Activated CD8-positive, alpha-beta T cell treated with anti-CD3 and anti-CD28 coated beads, Interleukin-2, amount 10 ng/mL, durations not matched to agents 7 days and 5 days (primary cell): Measurements from ENCODE around the gene CDK5RAP3. TPM values are rescaled to one million over a fixed set of nuclear protein-coding genes. Genes with fewer than 3 reads are reported as not detected.
"Not testable (repeated sequence)": the region's sequence is repeated elsewhere in the genome, so short reads cannot be mapped to it uniquely, and the experiment has no call there.

Source experiments
- ATAC-seq: fragments of 150-1000 bp; cut with Tn5 transposase; one replicate; pipeline ENCODE4 v1.10.0; 2021; ENCODE audit warnings: moderate library complexity
- CTCF ChIA-PET: fragments of 350-600 bp; sonication (Branson Sonifier 250); formaldehyde crosslinking; loops from one replicate; lab custom pipeline; 2021; ENCODE audit warnings: antibody characterized with exemption; lab: Charles Lee
- POLR2A ChIA-PET: fragments of 350-600 bp; sonication (Branson Sonifier 250); formaldehyde crosslinking; loops from one replicate; lab custom pipeline; 2021; ENCODE audit warnings: antibody characterized with exemption; lab: Charles Lee
- DNase-seq: peaks from one replicate; pipeline ENCODE4 v3.0.0-alpha.2; 2020
- H3K27ac Mint-ChIP-seq: one replicate; pipeline ENCODE4 v1.8.0; 2021; ENCODE audit warnings: mild to moderate bottlenecking, mixed read lengths
- H3K27me3 Mint-ChIP-seq: one replicate; pipeline ENCODE4 v1.8.0; 2021; ENCODE audit warnings: low read depth, mixed read lengths
- H3K36me3 Mint-ChIP-seq: one replicate; pipeline ENCODE4 v1.8.0; 2021; ENCODE audit warnings: low read depth, mixed read lengths
- H3K4me1 Mint-ChIP-seq: one replicate; pipeline ENCODE4 v1.8.0; 2021; ENCODE audit warnings: low read depth, mixed read lengths
- H3K4me3 Mint-ChIP-seq: one replicate; pipeline ENCODE4 v1.8.0; 2021; ENCODE audit warnings: mild to moderate bottlenecking, mixed read lengths
- H3K9me3 Mint-ChIP-seq: one replicate; pipeline ENCODE4 v1.8.0; 2022; ENCODE audit warnings: mixed read lengths; ENCODE audit not compliant: insufficient read depth
- total RNA-seq, 2 experiments: library from RNA; stranded (reverse); gene quantifications; one replicate each; pipeline ENCODE4 v1.2.3, GENCODE V29; 2021

CDK5RAP3 gene
- total RNA-seq, 2 experiments from 2014 or later: 186 to 196 TPM

DNA sequence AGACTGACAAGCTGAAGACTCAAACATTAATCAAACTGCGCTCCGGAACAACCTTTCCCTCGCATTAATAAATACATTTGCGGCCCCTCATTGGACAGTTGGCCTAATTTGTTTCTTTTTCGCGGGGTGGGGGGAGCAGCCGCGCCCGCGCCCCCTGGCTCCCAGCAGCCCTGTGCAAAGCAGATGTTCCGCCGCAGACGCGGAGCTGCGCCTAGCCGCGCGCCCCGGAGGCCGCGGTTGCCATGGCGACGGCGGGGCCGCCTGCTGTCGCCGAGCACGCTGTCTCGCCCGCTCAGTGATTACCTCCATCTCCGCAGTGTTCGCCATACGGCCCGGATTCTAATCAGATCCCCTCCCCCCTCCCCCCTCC is 41.2 kb downstream of the CDK5RAP3 start:
- ChIA-PET POLR2A (interaction anchor here (0.6 to 1.0 kb wide), 2 partner anchors 116 to 549 kb away, joined by 3 to 6 read pairs; partner anchors contain the start of gene SP2), CTCF (interaction anchor here (0.9 to 3.4 kb wide), 17 partner anchors 8 to 115 kb away, joined by 3 to 30 read pairs (median 5); partner anchors contain the start of genes CDK5RAP3 and SNX11)
- H3K27me3 Mint-ChIP-seq: peaks cover 40% of the 10 kb centered on the region
- ATAC-seq (peak; percentile 88), DNase-seq (peak; percentile 79)
- no peak overlapping the region for H3K27ac Mint-ChIP-seq
- H3K36me3 Mint-ChIP-seq: no peaks in the 10 kb centered on the region
- peaks cover 25% of the 10 kb centered on the region for H3K4me1 Mint-ChIP-seq
- H3K4me3 Mint-ChIP-seq: peak overlapping the region; percentile 63
- H3K9me3 Mint-ChIP-seq: no peaks in the 10 kb centered on the region

- Mint-ChIP-seq H3K4me1 (peaks cover 30% of the 10 kb centered on the region), H3K27ac (no peak overlapping the region), H3K36me3 (no peaks in the 10 kb centered on the region), H3K4me3 (peak overlapping the region; percentile 63), H3K9me3 (no peaks in the 10 kb centered on the region), H3K27me3 (peaks cover 36% of the 10 kb centered on the region)
- ATAC-seq: no peak
- no peak for DNase-seq
- ChIA-PET POLR2A (interaction anchor here (0.6 to 1.0 kb wide), 2 partner anchors 117 to 548 kb away, joined by 3 to 6 read pairs; partner anchors contain the start of gene SP2), CTCF (interaction anchor here (0.9 to 3.4 kb wide), 12 partner anchors 8 to 116 kb away, joined by 3 to 30 read pairs (median 5); partner anchors contain the start of gene CDK5RAP3)
Observed at GRCh38 chr17:48012654-48013053, 41.7 kb downstream of the CDK5RAP3 start.

DNA sequence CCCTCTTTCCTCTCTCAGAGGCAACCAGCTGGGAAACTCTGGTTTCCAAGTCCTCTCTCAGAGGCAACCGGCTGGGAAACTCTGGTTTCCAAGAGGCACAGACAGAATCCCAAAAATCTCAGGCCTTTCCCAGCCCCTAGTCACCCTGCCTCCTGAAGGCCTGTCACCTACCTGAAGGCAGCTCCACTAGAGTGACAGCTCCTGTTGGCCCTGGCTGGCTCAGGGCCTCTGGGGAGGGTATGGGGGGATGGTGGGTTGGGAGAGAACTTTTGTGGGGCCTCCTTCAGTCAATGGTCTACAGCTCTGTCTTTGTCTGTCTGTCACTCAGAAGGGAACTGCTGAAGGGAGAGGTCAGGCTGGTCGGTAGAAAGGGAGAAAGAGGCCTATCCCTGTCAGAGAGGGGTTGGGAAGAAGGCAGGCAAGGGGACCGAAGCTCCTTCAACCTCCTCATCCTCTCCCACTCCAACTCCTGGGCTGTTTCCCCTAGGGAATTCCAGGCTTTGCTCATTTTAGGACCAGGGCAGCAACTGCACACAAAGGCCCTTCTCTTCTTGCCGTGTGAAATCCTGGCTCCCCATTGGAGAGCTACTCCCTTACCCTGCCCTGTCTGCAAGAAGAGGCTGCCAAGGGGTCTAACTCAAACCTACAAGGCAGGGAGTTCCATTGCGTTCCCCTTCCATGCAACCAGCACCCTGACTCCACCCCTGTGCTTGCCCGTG is 43.1 kb downstream of the CDK5RAP3 start:
- H3K36me3 Mint-ChIP-seq: no peaks in the 10 kb centered on the region
- POLR2A ChIA-PET: no interaction called here

GRCh38 chr17:48014595-48015111 is 43.7 kb downstream of the CDK5RAP3 start:
- ChIA-PET POLR2A (interaction anchor here (0.6 kb wide), 1 partner anchor 66 kb away, joined by 3 read pairs; no protein-coding TSS in a partner anchor), CTCF (interaction anchor here (0.6 to 6.7 kb wide), 7 partner anchors 11 to 604 kb away, joined by 3 to 120 read pairs (median 4); partner anchors contain the start of gene CDK5RAP3)
- H3K27ac Mint-ChIP-seq: no peak overlapping the region

More for the DNA sequence above, 43.1 kb downstream of the CDK5RAP3 start:
- H3K4me1 Mint-ChIP-seq: peaks cover 42% of the 10 kb centered on the region
- no peaks in the 10 kb centered on the region for H3K9me3 Mint-ChIP-seq
- CTCF ChIA-PET: interaction anchor here (0.6 to 6.7 kb wide), 8 partner anchors 10 to 605 kb away, joined by 3 to 120 read pairs (median 4); partner anchors contain the start of gene CDK5RAP3
- DNase-seq (no peak), ATAC-seq (no peak)
- no peak overlapping the region for H3K4me3 Mint-ChIP-seq
- no peak overlapping the region for H3K27ac Mint-ChIP-seq
- peaks cover 32% of the 10 kb centered on the region for H3K27me3 Mint-ChIP-seq

GRCh38 chr17:48016112-48016511 is 45.2 kb downstream of the CDK5RAP3 start:
- ATAC-seq: no peak
- H3K27ac Mint-ChIP-seq: no peak overlapping the region
- DNase-seq: no peak
- ChIA-PET CTCF (interaction anchor here (2.3 to 6.7 kb wide), 4 partner anchors 10 to 67 kb away, joined by 12 to 120 read pairs (median 46); partner anchors contain the start of gene CDK5RAP3), POLR2A (no interaction called here)
- H3K9me3 Mint-ChIP-seq: no peaks in the 10 kb centered on the region
- H3K4me1 Mint-ChIP-seq: peaks cover 42% of the 10 kb centered on the region
- H3K27me3 Mint-ChIP-seq: peaks cover 30% of the 10 kb centered on the region
- H3K36me3 Mint-ChIP-seq: no peaks in the 10 kb centered on the region
- H3K4me3 Mint-ChIP-seq: no peak overlapping the region

More at GRCh38 chr17:48014595-48015111, 43.7 kb downstream of the CDK5RAP3 start:
- H3K27me3 Mint-ChIP-seq: peaks cover 32% of the 10 kb centered on the region
- ATAC-seq (no peak), DNase-seq (no peak)
- no peaks in the 10 kb centered on the region for H3K9me3 Mint-ChIP-seq
- H3K4me3 Mint-ChIP-seq: no peak overlapping the region
- no peaks in the 10 kb centered on the region for H3K36me3 Mint-ChIP-seq
- peaks cover 42% of the 10 kb centered on the region for H3K4me1 Mint-ChIP-seq

- POLR2A ChIA-PET: interaction anchor here (1.3 to 2.3 kb wide), 2 partner anchors 40 to 122 kb away, joined by 4 to 11 read pairs; partner anchors contain the start of gene SP2
- DNase-seq, H3K36me3 Mint-ChIP-seq, H3K9me3 Mint-ChIP-seq: not testable (repeated sequence)
- peaks cover 26% of the 10 kb centered on the region for H3K4me1 Mint-ChIP-seq
- CTCF ChIA-PET: interaction anchor here (0.6 to 6.7 kb wide), 36 partner anchors 8 to 583 kb away, joined by 3 to 120 read pairs (median 4); partner anchors contain the start of genes CDK5RAP3, SCRN2 and SNX11
- peak overlapping the region; percentile 57 for H3K4me3 Mint-ChIP-seq
- peak; percentile 34 for ATAC-seq
- peaks cover 29% of the 10 kb centered on the region for H3K27me3 Mint-ChIP-seq
- peak overlapping the region; percentile 92 for H3K27ac Mint-ChIP-seq
Observed at GRCh38 chr17:48017817-48018158, 46.9 kb downstream of the CDK5RAP3 start.

GRCh38 chr17:48021934-48022333 is 51.0 kb downstream of the CDK5RAP3 start:
- no peak overlapping the region for H3K27ac Mint-ChIP-seq
- ChIA-PET POLR2A (no interaction called here), CTCF (interaction anchor here (1.0 to 2.8 kb wide), 3 partner anchors 73 to 571 kb away, joined by 3 to 15 read pairs (median 8); partner anchors contain the start of gene HOXB5)
- H3K9me3 Mint-ChIP-seq: no peaks in the 10 kb centered on the region
- H3K36me3 Mint-ChIP-seq: no peaks in the 10 kb centered on the region
- no peak for DNase-seq
- peaks cover 51% of the 10 kb centered on the region for H3K4me1 Mint-ChIP-seq
- H3K4me3 Mint-ChIP-seq: no peak overlapping the region
- peaks cover 21% of the 10 kb centered on the region for H3K27me3 Mint-ChIP-seq
- no peak for ATAC-seq

- DNase-seq (no peak), ATAC-seq (no peak)
- H3K4me1 Mint-ChIP-seq: peaks cover 43% of the 10 kb centered on the region
- no peak overlapping the region for H3K27ac Mint-ChIP-seq
- H3K27me3 Mint-ChIP-seq: peaks cover 21% of the 10 kb centered on the region
- no peak overlapping the region for H3K4me3 Mint-ChIP-seq
- POLR2A ChIA-PET: no interaction called here
- CTCF ChIA-PET: interaction anchor here (2.8 kb wide), 1 partner anchor 74 kb away, joined by 15 read pairs; no protein-coding TSS in a partner anchor
- no peaks in the 10 kb centered on the region for H3K36me3 Mint-ChIP-seq
- H3K9me3 Mint-ChIP-seq: no peaks in the 10 kb centered on the region
Observed at GRCh38 chr17:48022901-48023300, 52.0 kb downstream of the CDK5RAP3 start.

GRCh38 chr17:48023400-48024148 is 52.7 kb downstream of the CDK5RAP3 start:
- DNase-seq (peak; percentile 55), ATAC-seq (peak; percentile 14)
- H3K4me3 Mint-ChIP-seq: peak overlapping the region; percentile 62
- H3K27me3 Mint-ChIP-seq: peaks cover 21% of the 10 kb centered on the region
- POLR2A ChIA-PET: no interaction called here
- H3K4me1 Mint-ChIP-seq: peaks cover 36% of the 10 kb centered on the region
- H3K9me3 Mint-ChIP-seq: no peaks in the 10 kb centered on the region
- CTCF ChIA-PET: interaction anchor here (0.8 kb wide), 1 partner anchor 53 kb away, joined by 3 read pairs; the partner anchor contains the start of gene CDK5RAP3
- H3K27ac Mint-ChIP-seq: peak overlapping the region; percentile 30
- no peaks in the 10 kb centered on the region for H3K36me3 Mint-ChIP-seq

DNA sequence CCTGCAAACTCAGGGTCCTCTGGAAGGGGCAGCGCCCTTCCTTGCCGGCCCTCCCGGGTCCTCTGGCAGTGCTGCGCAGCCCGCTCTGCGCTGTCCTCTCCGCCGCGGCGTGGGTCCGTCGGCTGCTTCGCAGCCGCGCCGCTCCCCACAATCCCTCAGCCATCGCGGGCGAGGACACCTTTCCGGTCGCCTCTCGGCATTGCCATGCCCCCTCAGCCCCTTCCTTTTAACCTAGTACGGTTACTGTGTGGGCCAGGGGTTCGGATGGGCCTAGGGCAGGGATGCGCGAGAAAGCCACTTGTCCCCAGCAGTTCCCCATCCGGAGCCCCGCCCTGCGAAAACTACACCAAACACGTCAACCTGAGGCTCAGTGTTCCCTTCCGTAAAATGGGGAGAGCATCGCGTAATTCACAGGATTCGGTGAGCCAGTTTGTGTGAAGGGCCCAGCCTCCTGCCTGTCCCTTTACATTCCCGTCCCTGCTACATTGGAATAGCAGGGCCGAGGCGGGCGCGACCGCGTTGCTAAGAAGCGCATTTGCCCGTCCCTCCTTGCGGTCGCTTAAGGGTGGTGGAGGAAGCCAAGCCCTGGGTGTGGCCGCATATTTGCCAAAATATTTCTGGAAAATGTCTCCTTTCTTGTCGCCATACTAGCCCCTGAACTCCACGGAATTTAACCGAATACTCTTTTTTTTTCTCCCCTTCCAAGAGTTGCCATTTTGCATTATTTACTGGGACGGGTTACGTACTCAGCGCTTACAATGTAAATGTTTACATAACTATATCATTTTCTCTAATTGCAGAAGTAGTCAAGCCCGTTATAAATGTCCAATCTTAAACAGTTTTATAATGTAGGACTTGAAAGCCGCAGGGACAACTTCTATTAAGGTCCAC is 53.5 kb downstream of the CDK5RAP3 start:
- CTCF ChIA-PET: interaction anchor here (0.8 to 5.1 kb wide), 19 partner anchors 11 to 586 kb away, joined by 3 to 113 read pairs (median 12); partner anchors contain the start of genes CDK5RAP3, COPZ2, HOXB5 and NFE2L1
- POLR2A ChIA-PET: interaction anchor here (1.7 kb wide), 1 partner anchor 24 kb away, joined by 6 read pairs; the partner anchor contains the start of gene NFE2L1
- Mint-ChIP-seq H3K36me3 (no peaks in the 10 kb centered on the region), H3K9me3 (no peaks in the 10 kb centered on the region), H3K27ac (peak overlapping the region; percentile 76), H3K27me3 (peaks cover 21% of the 10 kb centered on the region), H3K4me3 (peak overlapping the region; percentile 80), H3K4me1 (peaks cover 33% of the 10 kb centered on the region)
- ATAC-seq (peak; percentile 24), DNase-seq (peak; percentile 66)
